ENCODE data around the gene NKX1-1.

NKX1-1 gene

GRCh38 chr4:1383728-1384591 lies 22.3 kb downstream of the NKX1-1 start:
- Histone ChIP-seq H3K4me1 (ENCODE audit: low read length) (no peaks in the 10 kb centered on the region), H3K27me3 (ENCODE audit: low read depth, low read length) (no peaks in the 10 kb centered on the region), H3K36me3 (replicated peaks; ENCODE audit: low read depth, low read length) (peaks cover 15% of the 10 kb centered on the region), H2AFZ (ENCODE audit: low read depth, low read length) (no peak overlapping the region), H3K4me3 (ENCODE audit: low read length) (no peak overlapping the region), H3K4me2 (ENCODE audit: low read length) (no peak overlapping the region), H3K9me3 (ENCODE audit: insufficient read depth, low read length) (no peaks in the 10 kb centered on the region), H3K27ac (ENCODE audit: low read length) (no peak overlapping the region), H4K20me1 (ENCODE audit: insufficient read depth, low read length) (no peaks in the 10 kb centered on the region), H3K9ac (ENCODE audit: low read length) (no peak overlapping the region), H3K79me2 (ENCODE audit: low read length) (no peaks in the 10 kb centered on the region)
- TF ChIP-seq CTCF (IDR thresholded peaks at IDR 0.05; ENCODE audit: low read depth, low read length) (no peak), EZH2phosphoT487 (IDR thresholded peaks at IDR 0.05; ENCODE audit: low read depth) (no peak)

GRCh38 chr4:1382776-1383727 lies 23.2 kb downstream of the NKX1-1 start:
- H3K36me3 ChIP-seq (replicated peaks; ENCODE audit: low read depth, low read length): peaks cover 7% of the 10 kb centered on the region
- no peak overlapping the region for H3K9ac ChIP-seq (ENCODE audit: low read length)
- H3K4me2 ChIP-seq (ENCODE audit: low read length): no peak overlapping the region
- H3K4me1 ChIP-seq (ENCODE audit: low read length): no peaks in the 10 kb centered on the region
- H3K79me2 ChIP-seq (ENCODE audit: low read length): no peaks in the 10 kb centered on the region
- no peak overlapping the region for H3K27ac ChIP-seq (ENCODE audit: low read length)
- TF ChIP-seq CTCF (IDR thresholded peaks at IDR 0.05; ENCODE audit: low read depth, low read length): no peak
- TF ChIP-seq EZH2phosphoT487 (IDR thresholded peaks at IDR 0.05; ENCODE audit: low read depth): no peak
- no peaks in the 10 kb centered on the region for H3K27me3 ChIP-seq (ENCODE audit: low read depth, low read length)
- H3K9me3 ChIP-seq (ENCODE audit: insufficient read depth, low read length): no peaks in the 10 kb centered on the region
- no peak overlapping the region for H2AFZ ChIP-seq (ENCODE audit: low read depth, low read length)
- no peaks in the 10 kb centered on the region for H4K20me1 ChIP-seq (ENCODE audit: insufficient read depth, low read length)
- H3K4me3 ChIP-seq (ENCODE audit: low read length): no peak overlapping the region

GRCh38 chr4:1381944-1382541 lies 24.2 kb downstream of the NKX1-1 start:
- no peak overlapping the region for H3K4me2 ChIP-seq (ENCODE audit: low read length)
- H3K4me1 ChIP-seq (ENCODE audit: low read length): no peaks in the 10 kb centered on the region
- no peaks in the 10 kb centered on the region for H4K20me1 ChIP-seq (ENCODE audit: insufficient read depth, low read length)
- H3K27me3 ChIP-seq (ENCODE audit: low read depth, low read length): no peaks in the 10 kb centered on the region
- TF ChIP-seq EZH2phosphoT487 (IDR thresholded peaks at IDR 0.05; ENCODE audit: low read depth) (no peak), CTCF (IDR thresholded peaks at IDR 0.05; ENCODE audit: low read depth, low read length) (no peak)
- H3K9me3 ChIP-seq (ENCODE audit: insufficient read depth, low read length): no peaks in the 10 kb centered on the region
- no peak overlapping the region for H3K4me3 ChIP-seq (ENCODE audit: low read length)
- H3K79me2 ChIP-seq (ENCODE audit: low read length): no peaks in the 10 kb centered on the region
- H3K36me3 ChIP-seq (replicated peaks; ENCODE audit: low read depth, low read length): peaks cover 2% of the 10 kb centered on the region
- no peak overlapping the region for H3K9ac ChIP-seq (ENCODE audit: low read length)
- H3K27ac ChIP-seq (ENCODE audit: low read length): no peak overlapping the region
- no peak overlapping the region for H2AFZ ChIP-seq (ENCODE audit: low read depth, low read length)
